ENCODE measurements around the gene SGIP1. TPM values are rescaled to one million over a fixed set of nuclear protein-coding genes. Genes with fewer than 3 reads are reported as not detected.

SGIP1 gene
- total RNA-seq, 1 experiment from 2014 or later = 1.6 TPM

GRCh38 chr1:66692681-66693080 lies 158.7 kb downstream of the SGIP1 start:
- CTCF ChIA-PET = no interaction called here
- intact Hi-C loops (cut with micrococcal nuclease; ENCODE audit: unreplicated experiment) = no loop called here
- POLR2A ChIA-PET (ENCODE audit: low non-redundant PET) = no interaction called here
- no peak overlapping the region for H3K4me3 ChIP-seq (ENCODE audit: low read depth, low read length, poor library complexity, severe bottlenecking)
- TF ChIP-seq EZH2 (IDR thresholded peaks at IDR 0.05; ENCODE audit: borderline replicate concordance, low read depth, low read length, poor library complexity, severe bottlenecking) = no peak
- TF ChIP-seq, protein P1, sequence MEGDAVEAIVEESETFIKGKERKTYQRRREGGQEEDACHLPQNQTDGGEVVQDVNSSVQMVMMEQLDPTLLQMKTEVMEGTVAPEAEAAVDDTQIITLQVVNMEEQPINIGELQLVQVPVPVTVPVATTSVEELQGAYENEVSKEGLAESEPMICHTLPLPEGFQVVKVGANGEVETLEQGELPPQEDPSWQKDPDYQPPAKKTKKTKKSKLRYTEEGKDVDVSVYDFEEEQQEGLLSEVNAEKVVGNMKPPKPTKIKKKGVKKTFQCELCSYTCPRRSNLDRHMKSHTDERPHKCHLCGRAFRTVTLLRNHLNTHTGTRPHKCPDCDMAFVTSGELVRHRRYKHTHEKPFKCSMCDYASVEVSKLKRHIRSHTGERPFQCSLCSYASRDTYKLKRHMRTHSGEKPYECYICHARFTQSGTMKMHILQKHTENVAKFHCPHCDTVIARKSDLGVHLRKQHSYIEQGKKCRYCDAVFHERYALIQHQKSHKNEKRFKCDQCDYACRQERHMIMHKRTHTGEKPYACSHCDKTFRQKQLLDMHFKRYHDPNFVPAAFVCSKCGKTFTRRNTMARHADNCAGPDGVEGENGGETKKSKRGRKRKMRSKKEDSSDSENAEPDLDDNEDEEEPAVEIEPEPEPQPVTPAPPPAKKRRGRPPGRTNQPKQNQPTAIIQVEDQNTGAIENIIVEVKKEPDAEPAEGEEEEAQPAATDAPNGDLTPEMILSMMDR (conservative IDR thresholded peaks at IDR 0.05; ENCODE audit: low read depth, low read length) = no peak
- peaks cover 11% of the 10 kb centered on the region for H3K4me1 ChIP-seq (ENCODE audit: insufficient read depth, low read length, poor library complexity, severe bottlenecking)
- no peaks in the 10 kb centered on the region for H3K9me3 ChIP-seq (ENCODE audit: low read depth, low read length, poor library complexity, severe bottlenecking)
- H3K27me3 ChIP-seq (replicated peaks; ENCODE audit: insufficient read depth, low read depth, low read length, poor library complexity) = no peaks in the 10 kb centered on the region
- DNase-seq (ENCODE audit: low spot score) = no peak
- H3K27ac ChIP-seq (ENCODE audit: low read depth, low read length, poor library complexity, severe bottlenecking) = no peak overlapping the region
- BruUV-seq (replicated peaks) = no TSS peak
- no peaks in the 10 kb centered on the region for H3K36me3 ChIP-seq (ENCODE audit: insufficient read depth, low read length, poor library complexity, severe bottlenecking)

DNA sequence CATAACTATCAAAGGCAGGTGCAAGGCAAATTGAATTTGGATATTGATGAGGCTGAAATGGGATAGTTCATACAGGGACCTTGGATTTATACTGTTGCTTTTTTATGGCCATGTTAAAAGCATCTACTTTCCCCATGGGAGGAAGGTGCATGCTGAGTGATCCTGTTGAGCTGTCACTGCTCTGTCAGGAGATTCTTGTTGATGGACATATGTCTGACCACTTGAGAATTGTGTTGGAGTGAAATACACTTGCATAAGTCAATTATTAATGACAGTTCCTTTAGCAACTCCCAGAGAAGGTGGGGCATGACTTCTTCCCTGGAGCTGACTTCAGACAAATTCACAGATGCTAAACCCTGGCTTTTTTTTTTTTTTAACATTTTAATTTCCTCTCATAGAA lies 159.9 kb downstream of the SGIP1 start:
- POLR2A ChIA-PET (ENCODE audit: low non-redundant PET) = no interaction called here
- Histone ChIP-seq H3K4me1 (ENCODE audit: insufficient read depth, low read length, poor library complexity, severe bottlenecking) (peaks cover 11% of the 10 kb centered on the region), H3K9me3 (ENCODE audit: low read depth, low read length, poor library complexity, severe bottlenecking) (no peaks in the 10 kb centered on the region), H3K27me3 (replicated peaks; ENCODE audit: insufficient read depth, low read depth, low read length, poor library complexity) (no peaks in the 10 kb centered on the region), H3K27ac (ENCODE audit: low read depth, low read length, poor library complexity, severe bottlenecking) (no peak overlapping the region), H3K36me3 (ENCODE audit: insufficient read depth, low read length, poor library complexity, severe bottlenecking) (no peaks in the 10 kb centered on the region), H3K4me3 (ENCODE audit: low read depth, low read length, poor library complexity, severe bottlenecking) (no peak overlapping the region)
- CTCF ChIA-PET = no interaction called here
- no peak for TF ChIP-seq EZH2 (IDR thresholded peaks at IDR 0.05; ENCODE audit: borderline replicate concordance, low read depth, low read length, poor library complexity, severe bottlenecking)
- TF ChIP-seq, protein P1 (conservative IDR thresholded peaks at IDR 0.05; ENCODE audit: low read depth, low read length) = no peak
- DNase-seq (ENCODE audit: low spot score) = peak; percentile 57
- intact Hi-C loops (cut with micrococcal nuclease; ENCODE audit: unreplicated experiment) = no loop called here
- BruUV-seq (replicated peaks) = no TSS peak

DNA sequence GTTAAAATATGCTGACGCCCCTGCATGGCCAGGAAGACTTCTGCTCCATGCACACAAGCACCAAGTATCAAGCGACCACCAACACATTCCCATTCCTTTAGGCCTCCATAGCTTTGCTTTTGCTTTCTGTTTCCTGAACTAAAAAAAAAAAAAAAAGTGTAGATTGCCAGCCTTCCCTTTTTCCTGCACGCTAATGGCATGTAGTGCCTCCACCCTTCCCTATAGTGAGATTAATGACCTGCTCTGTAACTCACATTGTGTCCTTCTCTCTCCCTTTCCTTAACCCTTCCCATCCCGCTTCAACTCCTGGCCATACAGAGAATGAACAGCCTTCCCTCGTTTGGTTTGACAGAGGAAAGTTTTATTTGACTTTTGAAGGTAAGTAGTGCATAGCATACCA lies 161.2 kb downstream of the SGIP1 start:
- Histone ChIP-seq H3K27ac (ENCODE audit: low read depth, low read length, poor library complexity, severe bottlenecking) (no peak overlapping the region), H3K36me3 (ENCODE audit: insufficient read depth, low read length, poor library complexity, severe bottlenecking) (no peaks in the 10 kb centered on the region), H3K9me3 (ENCODE audit: low read depth, low read length, poor library complexity, severe bottlenecking) (no peaks in the 10 kb centered on the region), H3K4me3 (ENCODE audit: low read depth, low read length, poor library complexity, severe bottlenecking) (no peak overlapping the region), H3K27me3 (replicated peaks; ENCODE audit: insufficient read depth, low read depth, low read length, poor library complexity) (no peaks in the 10 kb centered on the region), H3K4me1 (ENCODE audit: insufficient read depth, low read length, poor library complexity, severe bottlenecking) (peaks cover 11% of the 10 kb centered on the region)
- CTCF ChIA-PET = no interaction called here
- BruUV-seq (replicated peaks) = no TSS peak
- POLR2A ChIA-PET (ENCODE audit: low non-redundant PET) = no interaction called here
- intact Hi-C loops (cut with micrococcal nuclease; ENCODE audit: unreplicated experiment) = no loop called here
- no peak for TF ChIP-seq EZH2 (IDR thresholded peaks at IDR 0.05; ENCODE audit: borderline replicate concordance, low read depth, low read length, poor library complexity, severe bottlenecking)
- no peak for DNase-seq (ENCODE audit: low spot score)

DNA sequence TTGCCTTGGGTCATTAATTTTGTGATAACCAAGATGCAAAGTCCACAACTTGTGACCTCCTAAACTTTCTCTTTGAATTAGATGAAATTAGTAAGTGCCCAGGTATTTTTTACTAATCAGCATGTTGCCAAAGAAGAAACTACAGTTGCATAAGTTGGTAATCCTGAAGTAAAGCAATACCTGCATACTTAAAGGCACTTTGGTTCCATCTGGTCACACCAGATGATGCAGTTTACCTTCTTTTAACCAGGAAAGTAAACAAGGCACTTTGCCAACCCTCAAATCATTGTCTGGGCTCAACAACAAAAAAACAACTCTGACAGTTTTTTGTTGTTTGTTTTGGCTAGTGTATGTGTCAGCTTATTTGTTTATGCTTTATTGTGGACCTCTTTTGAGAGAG lies 162.8 kb downstream of the SGIP1 start:
- TF ChIP-seq EZH2 (IDR thresholded peaks at IDR 0.05; ENCODE audit: borderline replicate concordance, low read depth, low read length, poor library complexity, severe bottlenecking) = no peak
- TF ChIP-seq, protein P1 (conservative IDR thresholded peaks at IDR 0.05; ENCODE audit: low read depth, low read length) = no peak
- ChIA-PET CTCF (no interaction called here), POLR2A (ENCODE audit: low non-redundant PET) (no interaction called here)
- intact Hi-C loops (cut with micrococcal nuclease; ENCODE audit: unreplicated experiment) = no loop called here
- Histone ChIP-seq H3K9me3 (ENCODE audit: low read depth, low read length, poor library complexity, severe bottlenecking) (no peaks in the 10 kb centered on the region), H3K27me3 (replicated peaks; ENCODE audit: insufficient read depth, low read depth, low read length, poor library complexity) (no peaks in the 10 kb centered on the region), H3K27ac (ENCODE audit: low read depth, low read length, poor library complexity, severe bottlenecking) (no peak overlapping the region), H3K4me3 (ENCODE audit: low read depth, low read length, poor library complexity, severe bottlenecking) (no peak overlapping the region), H3K36me3 (ENCODE audit: insufficient read depth, low read length, poor library complexity, severe bottlenecking) (no peaks in the 10 kb centered on the region), H3K4me1 (ENCODE audit: insufficient read depth, low read length, poor library complexity, severe bottlenecking) (peaks cover 11% of the 10 kb centered on the region)
- BruUV-seq (replicated peaks) = no TSS peak
- DNase-seq (ENCODE audit: low spot score) = no peak
